HepG2 (cell line): Measurements from ENCODE around the gene XG. TPM values are rescaled to one million over a fixed set of nuclear protein-coding genes. Genes with fewer than 3 reads are reported as not detected.
"Not testable (repeated sequence)": the region's sequence is repeated elsewhere in the genome, so short reads cannot be mapped to it uniquely, and the experiment has no call there.

Experiments
- ATAC-seq: fragments of 200-7000 bp; cut with Tn5 transposase; 3 replicates; pipeline ENCODE4 v1.9.1; 2020; ENCODE audit warnings: mild to moderate bottlenecking, moderate library complexity
- BruUV-seq: library from RNA; stranded (reverse); fragments of 400-500 nt; replicated peaks from 2 replicates; lab custom pipeline; 2021; lab: Mats Ljungman, UMichigan
- CTCF ChIA-PET: fragments of 300-600 bp; formaldehyde crosslinking; extraction: SDS; loops from one replicate; lab custom pipeline; 2021; ENCODE audit warnings: low total read pairs, inconsistent platforms, low intra/inter-chr PET ratio; lab: Yijun Ruan, JAX
- POLR2A ChIA-PET: fragments of 350-600 bp; sonication (Branson Sonifier 250); formaldehyde crosslinking; loops from one replicate; lab custom pipeline; 2020; ENCODE audit warnings: antibody characterized with exemption, inconsistent platforms; lab: Yijun Ruan, JAX
- DNase-seq: peaks from one replicate; pipeline ENCODE4 v3.0.0-alpha.2; 2015; ENCODE audit warnings: low spot score
- FAIRE-seq: peaks from 3 replicates; lab custom pipeline; 2011; peaks lifted over from hg19 to GRCh38; lab: Jason Lieb, UNC
- H2AFZ ChIP-seq: one replicate; pipeline ENCODE4 v1.6.1; 2011; ENCODE audit warnings: low read length, inconsistent platforms
- H3K27ac ChIP-seq: fragments of 300-600 bp; 3 replicates; pipeline ENCODE4 v1.8.0; 2011; ENCODE audit warnings: mixed run types, mild to moderate bottlenecking, mixed read lengths, low read length, inconsistent platforms; ENCODE audit not compliant: insufficient read depth; ENCODE audit errors: extremely low read length
- H3K27me3 ChIP-seq, 2 experiments: fragments of 200-600 bp in 1 of 2; 2 replicates in 1 of 2; 3 replicates in 1 of 2; pipeline versions ENCODE4 v1.6.0 to v1.8.0; 2011; ENCODE audit warnings: low read length in 2 of 2, mild to moderate bottlenecking in 2 of 2, moderate library complexity in 2 of 2, inconsistent platforms in 1 of 2; ENCODE audit not compliant: insufficient read depth in 2 of 2, control insufficient read depth in 1 of 2
- H3K36me3 ChIP-seq, 2 experiments: fragments of 200-600 bp in 1 of 2; replicated peaks in 1 of 2; 2 replicates in 1 of 2; 3 replicates in 1 of 2; pipeline versions ENCODE4 v1.5.1 to v1.8.0; 2011; ENCODE audit warnings: low read length in 2 of 2, inconsistent platforms in 1 of 2; ENCODE audit not compliant: insufficient read depth in 2 of 2, control insufficient read depth in 1 of 2
- H3K4me1 ChIP-seq: 2 replicates; pipeline ENCODE4 v1.5.1; 2012; ENCODE audit warnings: low read length, inconsistent platforms; ENCODE audit not compliant: insufficient read depth
- H3K4me2 ChIP-seq: 2 replicates; pipeline ENCODE4 v1.6.0; 2011; ENCODE audit warnings: low read depth, low read length, inconsistent platforms
- H3K4me3 ChIP-seq, 3 experiments: fragments of 200-600 bp in 1 of 3; sonication (generic), shearing (Covaris generic) in 1 of 3; replicated peaks in 1 of 3; 2 replicates each; pipeline ENCODE4 v1.5.1; 2011 to 2016; ENCODE audit warnings: low read length in 3 of 3, inconsistent platforms in 2 of 3, low read depth in 2 of 3, mild to moderate bottlenecking in 2 of 3, control low read depth in 1 of 3, mixed read lengths in 1 of 3; ENCODE audit not compliant: insufficient read depth in 1 of 3
- H3K79me2 ChIP-seq: one replicate; pipeline ENCODE4 v1.6.1; 2011; ENCODE audit warnings: low read length, inconsistent platforms; ENCODE audit not compliant: insufficient read depth
- H3K9ac ChIP-seq: 2 replicates; pipeline ENCODE4 v1.6.0; 2011; ENCODE audit warnings: mild to moderate bottlenecking, low read depth, low read length, inconsistent platforms; ENCODE audit not compliant: insufficient read depth
- H3K9me3 ChIP-seq: 2 replicates; pipeline ENCODE4 v1.5.1; 2012; ENCODE audit warnings: mild to moderate bottlenecking, low read length
- H4K20me1 ChIP-seq: 2 replicates; pipeline ENCODE4 v1.6.0; 2011; ENCODE audit warnings: inconsistent platforms, mild to moderate bottlenecking, low read length, moderate library complexity; ENCODE audit not compliant: insufficient read depth
- ZNF44 ChIP-seq: sonication (generic); formaldehyde crosslinking; IDR thresholded peaks from 2 replicates; pipeline ENCODE4 v1.5.1; 2020; ENCODE audit warnings: mild to moderate bottlenecking, missing genetic modification reagents
- ZNF773 ChIP-seq: sonication (generic); formaldehyde crosslinking; IDR thresholded peaks from 2 replicates; pipeline ENCODE4 v1.4.0; 2020; ENCODE audit warnings: missing genetic modification reagents, borderline replicate concordance
- WGBS: methylation state at CpG from one replicate; pipeline ENCODE4 v1.1.6; 2017; ENCODE audit warnings: low lambda C conversion rate; 5-methylcytosine and 5-hydroxymethylcytosine counted together
- in situ Hi-C: cut with HindIII; loops from 2 replicates; pipeline ENCODE4 v1.10.0; 2017; ENCODE audit warnings: low pct_unique_long_range_greater_than_20kb; ENCODE audit not compliant: extremely low pct_ligation_motif_present
- intact Hi-C: fragments of 100-400 bp; cut with micrococcal nuclease; formaldehyde crosslinking; loops from one replicate; pipeline ENCODE4 v1.10.0; 2022; ENCODE audit not compliant: unreplicated experiment
- polyA plus RNA-seq, 8 experiments: library from polyadenylated mRNA; depleted of rRNA in 3 of 8; stranded (reverse) in 7 of 8; unstranded in 1 of 8; fragments of >200 nt; fragmentation: Illumina TruSeq in 4 of 8; extraction: Trizol in 4 of 8; gene quantifications; 2 replicates each; pipeline versions ENCODE4 v1.2.1 to v1.2.3, GENCODE V29; 2011 to 2016; ENCODE audit warnings: low read depth in 4 of 8, missing spikeins in 1 of 8, mixed read lengths in 1 of 8; ENCODE audit not compliant: insufficient read depth in 1 of 8
- total RNA-seq, 5 experiments: library from RNA; depleted of rRNA; stranded (reverse); fragments of >200 nt; fragmentation: Illumina TruSeq; extraction: Trizol; gene quantifications; 2 replicates each; pipeline ENCODE4 v1.2.3, GENCODE V29; 2016; ENCODE audit warnings: low read depth in 1 of 5

The XG gene
- total and polyA plus RNA-seq, 2 of the 13 experiments (the other 11 are each of a cell fraction or from before 2014, with no cell fraction given): not detected

- CTCF ChIA-PET, H3K27ac ChIP-seq, H2AFZ ChIP-seq, BruUV-seq, POLR2A ChIA-PET, H3K9me3 ChIP-seq, H3K9ac ChIP-seq, FAIRE-seq, ATAC-seq, H3K4me2 ChIP-seq, H3K4me3 ChIP-seq, DNase-seq, in situ Hi-C loops, H3K79me2 ChIP-seq, H3K27me3 ChIP-seq, H4K20me1 ChIP-seq, H3K4me1 ChIP-seq, H3K36me3 ChIP-seq, intact Hi-C loops: not testable (repeated sequence)
- WGBS: 73% methylated on average over 7 of the region's 15 CpGs
Observed at GRCh38 chrX:2796808-2797207, 45.0 kb downstream of the XG start.

GRCh38 chrX:2799369-2799768 lies 47.5 kb downstream of the XG start:
- no peak for FAIRE-seq
- in situ Hi-C loops (no loop called here), intact Hi-C loops (no loop called here)
- CTCF ChIA-PET: no interaction called here
- DNase-seq: no peak
- Histone ChIP-seq H3K9ac (no peak overlapping the region), H3K9me3 (no peaks in the 10 kb centered on the region), H3K4me1 (no peaks in the 10 kb centered on the region), H3K4me2 (no peak overlapping the region), H2AFZ (no peak overlapping the region), H3K4me3 (no peak overlapping the region), H3K36me3 (no peaks in the 10 kb centered on the region)
- WGBS: 29% methylated on average over 4 of the region's 4 CpGs
- TF ChIP-seq ZNF773 (no peak), ZNF44 (CRISPR knock-in tag) (no peak)
- TF ChIP-seq, all 625 proteins: peak for 0
- POLR2A ChIA-PET: no interaction called here
- H4K20me1 ChIP-seq: no peaks in the 10 kb centered on the region
- no peaks in the 10 kb centered on the region for H3K79me2 ChIP-seq
- H3K27ac ChIP-seq: no peak overlapping the region
- no peaks in the 10 kb centered on the region for H3K27me3 ChIP-seq
- ATAC-seq: no peak
- BruUV-seq: no TSS peak

GRCh38 chrX:2799980-2800379 lies 48.1 kb downstream of the XG start:
- H3K4me2 ChIP-seq, H3K9ac ChIP-seq, H3K9me3 ChIP-seq, ATAC-seq, CTCF ChIA-PET, FAIRE-seq, H3K4me1 ChIP-seq, DNase-seq, in situ Hi-C loops, BruUV-seq, intact Hi-C loops, H3K36me3 ChIP-seq, H4K20me1 ChIP-seq, H3K4me3 ChIP-seq, H3K79me2 ChIP-seq, H3K27me3 ChIP-seq, POLR2A ChIA-PET, H3K27ac ChIP-seq, H2AFZ ChIP-seq: not testable (repeated sequence)
- 74% methylated on average over 5 of the region's 5 CpGs for WGBS
